ENCODE measurements around the gene SPAG9.

DNA sequence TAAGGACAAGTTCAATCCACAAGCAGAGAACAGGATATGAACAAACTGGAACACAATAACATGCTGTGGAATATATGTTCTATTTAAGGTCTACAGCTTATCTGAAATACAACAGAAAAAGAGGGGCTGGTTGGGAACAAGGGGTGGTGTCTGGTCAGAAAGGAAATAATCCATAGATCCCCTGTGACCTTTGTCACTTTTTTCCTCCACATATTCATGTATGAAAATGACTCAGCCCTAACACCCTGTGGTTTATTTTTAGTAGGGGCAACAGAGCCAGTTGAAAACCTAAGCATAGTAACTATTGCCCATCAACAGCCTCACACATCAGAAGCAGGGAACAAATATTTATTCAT, 12.3 kb upstream of the SPAG9 start:
- no peak for TF ChIP-seq POLR2AphosphoS5 (IDR thresholded peaks at IDR 0.05; ENCODE audit: low read depth, low read length)
- no peak for TF ChIP-seq POLR2A (IDR thresholded peaks at IDR 0.05; ENCODE audit: low read depth, low read length)
- no peak for TF ChIP-seq TAF1 (IDR thresholded peaks at IDR 0.05; ENCODE audit: borderline replicate concordance, low read depth, low read length)

Data from GM12892 (cell line).